ENCODE results near the gene DYRK1B.

DYRK1B gene

DNA sequence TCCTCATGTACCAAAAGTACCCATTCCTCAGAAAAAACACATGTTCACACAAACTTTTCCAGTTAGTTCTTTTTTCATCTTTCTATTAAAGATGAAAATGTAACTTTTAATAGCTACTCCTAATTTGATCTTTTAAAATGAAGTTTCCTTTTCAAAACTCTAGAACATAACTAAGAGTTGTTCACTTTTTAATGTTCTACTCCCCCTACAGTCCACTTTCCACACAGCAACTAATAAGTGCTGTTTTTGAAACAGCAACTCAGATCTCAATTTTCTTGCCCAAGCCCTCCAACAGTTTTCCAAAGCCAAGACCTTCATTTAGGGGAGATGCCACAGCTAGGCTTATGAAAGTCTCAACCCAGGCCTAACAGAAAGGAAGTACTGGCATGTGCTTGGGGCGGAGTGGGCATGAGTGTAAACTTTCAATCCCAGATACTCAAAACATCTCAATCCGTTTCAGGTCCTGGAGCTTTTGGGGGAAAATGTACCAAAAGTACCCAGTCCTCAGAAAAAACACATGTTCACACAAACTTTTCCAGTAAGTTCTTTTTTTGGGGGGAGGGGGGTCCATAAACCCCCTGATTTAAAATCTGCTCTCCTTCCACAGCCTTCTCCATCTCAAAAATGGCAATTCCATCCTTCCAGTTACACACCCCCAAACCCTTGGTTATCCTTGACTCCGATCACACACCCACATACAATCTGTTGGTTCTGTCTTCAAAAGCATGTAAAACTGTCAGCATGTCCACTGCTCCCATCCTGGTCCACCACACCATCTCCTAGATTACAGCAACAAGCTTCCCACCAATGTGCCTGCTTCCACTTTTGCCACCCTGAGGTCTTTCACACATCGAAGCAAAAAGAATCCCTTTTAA lies 10.2 kb upstream of the DYRK1B start:
- peak overlapping the region; percentile 99 for H3K4me3 ChIP-seq (ENCODE audit: low read length)
- TF ChIP-seq, protein P1, sequence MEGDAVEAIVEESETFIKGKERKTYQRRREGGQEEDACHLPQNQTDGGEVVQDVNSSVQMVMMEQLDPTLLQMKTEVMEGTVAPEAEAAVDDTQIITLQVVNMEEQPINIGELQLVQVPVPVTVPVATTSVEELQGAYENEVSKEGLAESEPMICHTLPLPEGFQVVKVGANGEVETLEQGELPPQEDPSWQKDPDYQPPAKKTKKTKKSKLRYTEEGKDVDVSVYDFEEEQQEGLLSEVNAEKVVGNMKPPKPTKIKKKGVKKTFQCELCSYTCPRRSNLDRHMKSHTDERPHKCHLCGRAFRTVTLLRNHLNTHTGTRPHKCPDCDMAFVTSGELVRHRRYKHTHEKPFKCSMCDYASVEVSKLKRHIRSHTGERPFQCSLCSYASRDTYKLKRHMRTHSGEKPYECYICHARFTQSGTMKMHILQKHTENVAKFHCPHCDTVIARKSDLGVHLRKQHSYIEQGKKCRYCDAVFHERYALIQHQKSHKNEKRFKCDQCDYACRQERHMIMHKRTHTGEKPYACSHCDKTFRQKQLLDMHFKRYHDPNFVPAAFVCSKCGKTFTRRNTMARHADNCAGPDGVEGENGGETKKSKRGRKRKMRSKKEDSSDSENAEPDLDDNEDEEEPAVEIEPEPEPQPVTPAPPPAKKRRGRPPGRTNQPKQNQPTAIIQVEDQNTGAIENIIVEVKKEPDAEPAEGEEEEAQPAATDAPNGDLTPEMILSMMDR (IDR thresholded peaks at IDR 0.05; ENCODE audit: insufficient read depth, low read depth, low read length, missing control alignments), result peak; percentile 63
- DNase-seq (ENCODE audit: low read depth), result peak; percentile 58

DNA sequence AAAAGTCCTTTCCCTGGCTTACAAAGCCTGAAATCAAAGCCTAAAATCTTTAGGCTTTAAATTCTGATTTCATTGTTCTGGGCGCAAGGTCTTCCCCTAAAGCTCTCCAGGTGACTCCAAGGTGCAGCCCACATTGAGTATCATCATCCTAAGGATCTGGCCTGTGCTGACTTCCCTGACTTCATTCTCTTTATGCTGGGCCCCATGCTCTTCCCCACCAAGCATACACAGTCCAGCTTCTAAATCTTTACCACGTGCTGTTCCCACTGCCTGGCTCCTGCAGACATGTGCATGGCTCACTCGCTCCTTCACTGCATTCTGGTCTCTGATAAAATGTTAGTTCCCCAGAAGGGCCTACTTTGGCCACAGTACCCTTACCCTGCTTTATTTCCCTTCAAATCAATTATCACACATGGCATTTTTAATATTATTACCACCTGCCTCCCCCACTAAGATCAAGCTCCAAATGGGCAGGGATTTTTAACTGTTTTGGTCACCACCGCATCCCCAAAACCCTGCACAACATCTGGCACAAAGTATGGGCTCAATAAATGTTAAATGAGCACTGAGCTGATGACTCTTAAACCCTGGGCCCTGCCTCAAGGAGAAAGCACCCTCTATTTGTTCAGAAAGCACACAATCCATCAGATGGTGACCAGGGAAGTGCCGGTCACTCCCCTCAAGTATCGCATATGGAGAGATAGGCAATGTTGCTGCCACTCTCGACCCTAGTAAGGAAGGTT lies 8.9 kb upstream of the DYRK1B start:
- TF ChIP-seq, protein P1 (IDR thresholded peaks at IDR 0.05; ENCODE audit: insufficient read depth, low read depth, low read length, missing control alignments), result no peak
- no peak overlapping the region for H3K4me3 ChIP-seq (ENCODE audit: low read length)
- no peak for DNase-seq (ENCODE audit: low read depth)

DNA sequence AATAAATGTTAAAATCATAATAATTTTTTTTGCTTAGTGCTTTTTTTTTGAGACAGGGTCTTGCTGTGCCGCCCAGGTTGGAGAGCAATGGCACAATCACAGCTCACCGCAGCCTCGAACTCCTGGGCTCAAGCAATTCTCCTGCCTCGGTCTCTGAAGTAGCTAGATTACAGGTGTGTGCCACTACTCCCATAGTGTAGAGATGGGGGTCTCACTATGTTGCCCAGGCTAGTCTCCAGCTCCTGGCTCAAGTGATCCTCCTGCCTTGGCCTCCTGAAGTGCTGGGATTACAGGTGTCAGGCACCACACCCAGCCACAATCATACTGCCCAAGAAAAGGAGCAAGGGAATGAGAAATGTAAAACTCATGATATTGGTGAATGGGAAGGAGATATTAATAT lies 7.1 kb upstream of the DYRK1B start:
- DNase-seq (ENCODE audit: low read depth), result no peak
- H3K4me3 ChIP-seq (ENCODE audit: low read length), result no peak overlapping the region
- TF ChIP-seq, protein P1 (IDR thresholded peaks at IDR 0.05; ENCODE audit: insufficient read depth, low read depth, low read length, missing control alignments), result no peak

DNA sequence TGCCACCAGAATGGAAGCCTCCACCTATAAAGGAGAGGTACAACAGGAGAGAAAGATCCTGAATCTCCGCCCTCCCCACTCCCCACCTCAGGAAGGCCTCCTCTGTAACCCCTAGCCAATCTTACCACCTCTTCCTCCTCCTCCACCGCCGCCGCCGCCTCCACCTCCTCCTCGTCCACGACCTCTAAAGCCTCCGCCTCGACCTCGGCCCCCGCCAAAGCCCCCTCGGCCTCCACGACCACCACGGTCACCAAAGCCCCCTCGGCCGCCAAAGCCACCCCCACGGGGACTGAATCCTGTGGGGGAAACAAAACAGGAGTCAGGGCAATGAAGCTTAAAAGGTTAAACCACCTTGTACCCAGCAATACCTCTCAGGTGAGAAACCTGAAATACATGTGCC lies 6.5 kb upstream of the DYRK1B start:
- no peak overlapping the region for H3K4me3 ChIP-seq (ENCODE audit: low read length)
- DNase-seq (ENCODE audit: low read depth), result no peak
- TF ChIP-seq, protein P1 (IDR thresholded peaks at IDR 0.05; ENCODE audit: insufficient read depth, low read depth, low read length, missing control alignments), result no peak

DNA sequence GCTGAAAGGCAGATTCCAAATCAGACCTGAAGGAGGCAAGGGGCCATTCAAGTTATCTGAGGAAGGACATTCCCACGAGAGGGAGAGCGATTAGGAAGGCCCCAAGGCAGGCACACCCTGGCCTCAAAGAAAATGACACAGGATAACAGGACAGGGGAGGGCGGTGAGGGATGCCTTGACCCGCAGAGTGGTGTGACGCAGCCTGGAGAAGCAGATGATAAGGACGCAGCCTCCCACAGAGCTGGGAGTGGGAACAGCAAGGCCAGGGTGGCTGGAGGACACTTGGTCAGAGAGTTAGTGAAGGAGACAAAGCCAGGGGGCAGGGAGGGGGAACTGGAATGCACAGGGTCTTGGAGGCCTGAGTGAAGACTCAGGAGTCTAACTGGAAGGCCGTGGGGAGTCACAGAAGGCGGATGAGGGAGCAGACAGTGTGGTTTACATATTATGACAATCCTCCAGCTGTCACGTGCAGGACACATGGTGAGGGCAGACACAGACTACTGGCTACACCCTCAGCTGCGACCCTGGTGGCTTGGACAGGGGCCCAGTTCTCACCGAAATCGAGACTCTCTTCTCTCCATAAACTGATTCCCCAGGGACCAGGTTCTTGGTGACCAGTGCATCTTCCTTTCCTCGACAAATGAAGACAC lies 5.8 kb upstream of the DYRK1B start:
- TF ChIP-seq, protein P1 (IDR thresholded peaks at IDR 0.05; ENCODE audit: insufficient read depth, low read depth, low read length, missing control alignments), result no peak
- H3K4me3 ChIP-seq (ENCODE audit: low read length), result no peak overlapping the region
- DNase-seq (ENCODE audit: low read depth), result no peak

DNA sequence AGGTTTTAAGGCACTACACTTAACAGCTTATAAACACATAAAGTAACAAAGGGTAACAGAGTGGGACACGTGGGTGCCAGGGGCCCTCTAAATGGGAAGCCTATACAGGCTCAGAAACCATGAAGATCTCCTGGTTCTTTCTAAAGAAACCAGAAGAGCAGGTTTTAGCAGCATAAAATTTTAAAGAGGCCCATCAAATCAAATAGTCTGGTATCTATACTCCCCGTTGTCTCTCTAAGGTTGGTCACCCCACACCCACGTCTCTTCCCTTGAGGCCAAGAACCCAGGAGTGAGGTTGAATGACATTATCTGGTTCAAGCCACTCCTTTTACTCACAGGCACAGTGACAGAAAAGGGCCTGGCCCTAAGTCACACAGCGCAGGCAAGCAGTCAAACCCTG lies 4.6 kb upstream of the DYRK1B start:
- TF ChIP-seq, protein P1 (IDR thresholded peaks at IDR 0.05; ENCODE audit: insufficient read depth, low read depth, low read length, missing control alignments), result no peak
- DNase-seq (ENCODE audit: low read depth), result no peak
- no peak overlapping the region for H3K4me3 ChIP-seq (ENCODE audit: low read length)
